ENCODE measurements around the gene UBR1. TPM values are rescaled to one million over a fixed set of nuclear protein-coding genes. Genes with fewer than 3 reads are reported as not detected.
A peak's percentile ranks its signal among the peaks of the same experiment; 100 is the strongest.
"Not testable (repeated sequence)": the region's sequence is repeated elsewhere in the genome, so short reads cannot be mapped to it uniquely, and the experiment has no call there.

The UBR1 gene
- total RNA-seq, 2 experiments from 2014 or later = 27.3 to 29.2 TPM

DNA sequence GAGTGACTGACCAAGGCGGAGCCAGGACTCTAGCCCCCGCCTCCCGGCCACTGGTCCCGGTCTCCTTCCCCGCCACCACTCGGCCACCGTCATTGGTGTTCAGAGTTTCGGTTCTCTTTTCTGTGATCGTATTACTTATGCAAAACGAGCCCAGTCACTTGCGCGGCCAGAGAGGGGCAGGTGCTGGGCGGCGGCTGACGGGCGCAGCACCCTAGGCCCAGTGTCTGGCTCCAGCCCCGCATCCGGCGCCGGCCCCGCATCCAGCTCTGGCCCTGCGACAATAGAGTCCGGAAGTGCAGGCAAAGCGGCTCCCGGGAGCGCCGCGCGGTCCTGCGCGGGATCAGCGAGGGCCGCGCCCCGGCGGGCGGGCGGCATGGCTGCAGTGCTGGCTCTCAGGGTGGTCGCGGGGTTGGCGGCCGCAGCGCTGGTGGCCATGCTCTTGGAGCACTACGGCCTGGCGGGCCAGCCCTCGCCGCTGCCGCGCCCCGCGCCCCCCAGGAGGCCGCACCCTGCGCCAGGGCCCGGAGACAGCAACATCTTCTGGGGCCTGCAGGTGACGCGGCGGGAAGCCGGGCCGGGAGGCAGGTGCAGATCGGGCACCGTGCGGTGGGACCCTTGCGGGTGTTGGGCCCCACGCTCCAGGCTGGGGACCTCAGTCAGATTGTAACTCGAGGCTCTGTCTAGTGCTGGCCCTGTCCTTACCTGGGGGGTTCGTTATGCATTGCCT is 27.8 kb upstream of the UBR1 start, which contains the start of gene TMEM62:
Gene TMEM62, plus strand, starts transcription at position 157 of the 727 bp plus-strand sequence. Its CDS starts 217 bp downstream, at position 374.
- Mint-ChIP-seq H3K4me3 (peak within 1 kb of the TSS; percentile 85), H3K27ac (peak within 1 kb of the TSS; percentile 92), H3K36me3 (ENCODE audit: low read depth) (peaks cover 19% of the 10 kb centered on the region), H3K27me3 (peaks cover 4% of the 10 kb centered on the region), H3K4me1 (ENCODE audit: low read depth) (peaks cover 23% of the 10 kb centered on the region), H3K9me3 (peaks cover 3% of the 10 kb centered on the region)
- peak; percentile 87 for ATAC-seq
- no peak for TF ChIP-seq CTCF (IDR thresholded peaks at IDR 0.05)
- intact Hi-C loops (cut with micrococcal nuclease) = no loop called here
- CTCF ChIA-PET = interaction anchor here (1.2 kb wide), 1 partner anchor 70 kb away, joined by 3 read pairs; no protein-coding TSS in a partner anchor
- POLR2A ChIA-PET = interaction anchor here (1.0 to 1.2 kb wide), 3 partner anchors 9 to 50 kb away, joined by 4 read pairs; no protein-coding TSS in a partner anchor
- DNase-seq = peak; percentile 81

DNA sequence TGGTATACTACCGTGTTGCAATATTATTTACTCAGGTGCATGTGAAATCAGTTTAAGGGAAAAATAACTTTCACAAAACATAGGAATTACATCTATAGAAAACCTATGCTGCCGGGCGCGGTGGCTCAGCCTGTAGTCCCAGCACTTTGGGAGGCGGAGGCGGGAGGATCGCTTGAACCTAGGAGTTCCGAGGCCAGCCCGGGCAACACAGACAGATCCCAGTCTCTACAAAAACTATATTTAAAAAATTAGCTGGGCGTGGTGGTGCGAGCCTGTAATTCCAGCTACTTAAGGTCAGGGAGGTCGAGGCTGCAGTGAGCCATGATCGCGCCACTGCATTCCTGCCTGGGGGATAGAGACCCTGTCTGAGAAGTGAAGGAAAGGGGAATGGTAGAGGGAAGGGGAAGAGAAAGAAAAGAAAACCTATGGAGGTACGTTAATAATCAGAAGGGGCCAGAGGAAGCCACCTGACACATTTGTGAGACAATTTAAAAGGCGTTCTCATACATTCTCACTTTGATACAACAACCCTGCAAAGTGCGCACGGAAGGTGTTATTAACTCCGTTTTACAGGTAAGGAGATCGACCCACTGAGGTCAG is 27.1 kb upstream of the UBR1 start:
- ATAC-seq (no peak), DNase-seq (peak; percentile 4)
- peak overlapping the region; percentile 85 for H3K4me3 Mint-ChIP-seq
- intact Hi-C loops (cut with micrococcal nuclease) = no loop called here
- H3K36me3 Mint-ChIP-seq (ENCODE audit: low read depth) = peaks cover 15% of the 10 kb centered on the region
- ChIA-PET CTCF (interaction anchor here (1.2 to 2.1 kb wide), 3 partner anchors 11 to 27 kb away, joined by 3 to 7 read pairs (median 4); partner anchors contain the start of gene UBR1), POLR2A (interaction anchor here (1.0 to 1.2 kb wide), 2 partner anchors 8 to 27 kb away, joined by 4 read pairs; no protein-coding TSS in a partner anchor)
- H3K4me1 Mint-ChIP-seq (ENCODE audit: low read depth) = peaks cover 23% of the 10 kb centered on the region
- H3K9me3 Mint-ChIP-seq = peaks cover 3% of the 10 kb centered on the region
- peaks cover 4% of the 10 kb centered on the region for H3K27me3 Mint-ChIP-seq
- no peak for TF ChIP-seq CTCF (IDR thresholded peaks at IDR 0.05)
- peak overlapping the region; percentile 92 for H3K27ac Mint-ChIP-seq

DNA sequence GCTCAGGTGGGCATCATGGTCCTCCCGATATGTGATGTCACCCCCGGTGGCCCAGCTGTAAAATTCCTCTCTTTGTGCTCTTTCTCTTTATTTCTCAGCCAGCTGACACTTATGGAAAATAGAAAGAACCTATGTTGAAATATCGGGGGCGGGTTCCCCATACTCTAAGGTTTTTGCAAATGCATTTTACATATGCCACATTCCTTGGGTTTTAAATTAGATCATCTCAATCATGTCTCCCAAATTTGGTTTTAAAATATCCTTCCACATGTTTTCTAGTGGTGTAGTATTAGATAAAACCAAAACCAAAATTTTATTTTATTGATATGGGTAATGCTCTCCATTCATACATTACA is 23.1 kb upstream of the UBR1 start:
- Mint-ChIP-seq H3K4me1 (ENCODE audit: low read depth) (peaks cover 7% of the 10 kb centered on the region), H3K27me3 (peaks cover 8% of the 10 kb centered on the region), H3K36me3 (ENCODE audit: low read depth) (no peaks in the 10 kb centered on the region), H3K4me3 (no peak overlapping the region), H3K27ac (no peak overlapping the region), H3K9me3 (peaks cover 3% of the 10 kb centered on the region)
- POLR2A ChIA-PET = no interaction called here
- DNase-seq (no peak), ATAC-seq (no peak)
- TF ChIP-seq CTCF (IDR thresholded peaks at IDR 0.05) = no peak
- intact Hi-C loops (cut with micrococcal nuclease) = no loop called here
- CTCF ChIA-PET = no interaction called here

DNA sequence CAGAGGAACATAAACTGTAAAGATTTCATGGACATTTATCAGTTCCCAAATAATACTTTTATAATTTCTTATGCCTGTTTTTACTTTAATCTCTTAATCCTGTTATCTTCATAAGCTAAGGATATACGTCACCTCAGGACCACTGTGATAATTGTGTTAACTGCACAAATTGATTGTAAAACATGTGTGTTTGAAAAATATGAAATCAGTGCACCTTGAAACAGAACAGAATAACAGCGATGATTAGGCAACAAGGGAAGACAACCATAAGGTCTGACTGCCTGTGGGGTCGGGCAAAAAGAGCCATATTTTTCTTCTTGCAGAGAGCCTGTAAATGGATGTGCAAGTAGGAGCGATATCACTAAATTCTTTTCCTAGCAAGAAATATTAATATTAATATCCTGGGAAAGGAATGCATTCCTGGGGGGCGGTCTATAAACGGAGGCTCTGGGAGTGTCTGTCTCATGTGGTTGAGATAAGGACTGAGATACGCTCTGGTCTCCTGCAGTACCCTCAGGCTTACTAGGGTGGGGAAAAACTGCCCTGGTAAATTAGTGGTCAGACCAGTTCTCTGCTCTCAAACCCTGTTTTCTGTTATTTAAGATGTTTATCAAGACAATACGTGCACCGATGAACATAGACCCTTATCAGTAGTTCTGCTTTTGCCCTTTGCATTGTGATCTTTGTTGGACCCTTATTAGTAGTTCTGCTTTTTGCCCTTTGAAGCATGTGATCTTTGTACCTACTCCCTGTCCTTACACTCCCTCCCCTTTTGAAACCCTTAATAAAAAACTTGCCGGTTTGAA is 22.5 kb upstream of the UBR1 start:
- intact Hi-C loops (cut with micrococcal nuclease); ATAC-seq; POLR2A ChIA-PET; H3K36me3 Mint-ChIP-seq (ENCODE audit: low read depth); H3K9me3 Mint-ChIP-seq; DNase-seq; H3K27me3 Mint-ChIP-seq; H3K4me3 Mint-ChIP-seq; H3K4me1 Mint-ChIP-seq (ENCODE audit: low read depth); H3K27ac Mint-ChIP-seq; CTCF ChIA-PET: not testable (repeated sequence)

DNA sequence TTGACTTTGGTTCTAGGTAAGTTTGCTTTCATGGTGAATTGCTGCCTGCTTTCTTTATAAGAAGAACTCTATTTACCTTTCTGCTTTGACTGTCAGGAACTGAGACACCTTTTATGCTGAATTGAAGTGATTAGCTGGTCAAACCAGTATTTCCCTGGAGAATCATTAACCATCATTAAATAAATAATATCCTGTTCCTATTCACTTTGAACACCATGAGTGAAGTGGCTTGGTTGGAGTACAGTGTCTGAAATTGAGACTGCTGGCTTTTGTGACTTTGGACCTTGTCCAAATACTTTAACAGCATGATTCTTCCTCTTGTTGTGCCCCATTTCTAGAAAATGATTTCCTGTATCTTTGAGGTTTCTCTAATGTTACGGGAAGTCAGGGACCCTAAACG is 21.9 kb upstream of the UBR1 start:
- Mint-ChIP-seq H3K4me3 (no peak overlapping the region), H3K36me3 (ENCODE audit: low read depth) (no peaks in the 10 kb centered on the region), H3K9me3 (peaks cover 3% of the 10 kb centered on the region), H3K27me3 (peaks cover 8% of the 10 kb centered on the region), H3K4me1 (ENCODE audit: low read depth) (peaks cover 9% of the 10 kb centered on the region), H3K27ac (no peak overlapping the region)
- no peak for DNase-seq
- POLR2A ChIA-PET = no interaction called here
- no peak for TF ChIP-seq CTCF (IDR thresholded peaks at IDR 0.05)
- CTCF ChIA-PET = interaction anchor here (1.2 kb wide), 1 partner anchor 21 kb away, joined by 3 read pairs; no protein-coding TSS in a partner anchor
- ATAC-seq = no peak
- intact Hi-C loops (cut with micrococcal nuclease) = no loop called here

Measured in activated CD8-positive, alpha-beta T cell treated with anti-CD3 and anti-CD28 coated beads for 36 hours (primary cell).